ENCODE measurements around the gene GRAMD1A.

Gene GRAMD1A

GRCh38 chr19:35025969-35026368 lies 25.8 kb downstream of the GRAMD1A start:
- Histone ChIP-seq H3K4me3 (ENCODE audit: insufficient read depth in 1 of 2, low read depth in 1 of 2, low read length in 2 of 2) (no peak overlapping the region), H3K27ac (ENCODE audit: low read length, poor library complexity, severe bottlenecking) (no peak overlapping the region), H3K4ac (ENCODE audit: low read depth in 1 of 2, low read length in 2 of 2) (no peak overlapping the region), H3K23ac (ENCODE audit: low read length in 2 of 2) (no peak overlapping the region), H3K18ac (ENCODE audit: low read depth in 1 of 2, low read length in 2 of 2) (no peak overlapping the region), H3K36me3 (ENCODE audit: control insufficient read depth in 1 of 2, insufficient read depth in 2 of 2, low read depth in 1 of 2, low read length in 2 of 2) (peaks cover 65 to 73% of the 10 kb centered on the region in 2 experiments), H3K9me3 (ENCODE audit: control insufficient read depth, low read length) (no peaks in the 10 kb centered on the region), H3K27me3 (ENCODE audit: control insufficient read depth in 1 of 2, insufficient read depth in 1 of 2, low read length in 2 of 2) (peaks cover 0 to 4% of the 10 kb centered on the region in 2 experiments), H4K8ac (ENCODE audit: low read length) (no peak overlapping the region), H2BK120ac (ENCODE audit: low read depth, low read length) (no peak overlapping the region), H4K91ac (ENCODE audit: low read length) (no peak overlapping the region), H2BK12ac (ENCODE audit: low read length in 2 of 2) (no peak overlapping the region), H3K4me2 (ENCODE audit: low read length, poor library complexity, severe bottlenecking) (no peak overlapping the region), H3K79me1 (replicated peaks; ENCODE audit: low read length, poor library complexity, severe bottlenecking) (peaks cover 2% of the 10 kb centered on the region), H2BK5ac (ENCODE audit: low read depth, low read length, poor library complexity, severe bottlenecking) (no peak overlapping the region), H2AFZ (ENCODE audit: low read depth, low read length) (no peak overlapping the region), H2AK5ac (ENCODE audit: low read length, severe bottlenecking) (no peak overlapping the region), H3K9ac (ENCODE audit: low read length) (no peak overlapping the region), H2BK15ac (ENCODE audit: low read depth, poor library complexity, severe bottlenecking) (no peak overlapping the region), H3K4me1 (ENCODE audit: control insufficient read depth, insufficient read depth, low read depth, low read length) (peaks cover 18% of the 10 kb centered on the region), H3K14ac (ENCODE audit: low read length in 2 of 2) (no peak overlapping the region)
- DNase-seq = no peak
- WGBS = 96% methylated on average over 21 of the region's 21 CpGs

GRCh38 chr19:35026418-35026817 lies 26.3 kb downstream of the GRAMD1A start:
- Histone ChIP-seq H4K8ac (ENCODE audit: low read length) (no peak overlapping the region), H3K4me2 (ENCODE audit: low read length, poor library complexity, severe bottlenecking) (no peak overlapping the region), H3K27me3 (ENCODE audit: control insufficient read depth in 1 of 2, insufficient read depth in 1 of 2, low read length in 2 of 2) (peaks cover 3 to 4% of the 10 kb centered on the region in 2 experiments), H2AK5ac (ENCODE audit: low read length, severe bottlenecking) (no peak overlapping the region), H2BK5ac (ENCODE audit: low read depth, low read length, poor library complexity, severe bottlenecking) (no peak overlapping the region), H3K9me3 (ENCODE audit: control insufficient read depth, low read length) (no peaks in the 10 kb centered on the region), H3K14ac (ENCODE audit: low read length in 2 of 2) (no peak overlapping the region), H3K27ac (ENCODE audit: low read length, poor library complexity, severe bottlenecking) (no peak overlapping the region), H2BK120ac (ENCODE audit: low read depth, low read length) (no peak overlapping the region), H3K9ac (ENCODE audit: low read length) (no peak overlapping the region), H3K79me1 (replicated peaks; ENCODE audit: low read length, poor library complexity, severe bottlenecking) (no peaks in the 10 kb centered on the region), H3K23ac (ENCODE audit: low read length in 2 of 2) (no peak overlapping the region), H2BK15ac (ENCODE audit: low read depth, poor library complexity, severe bottlenecking) (no peak overlapping the region), H3K36me3 (ENCODE audit: control insufficient read depth in 1 of 2, insufficient read depth in 2 of 2, low read depth in 1 of 2, low read length in 2 of 2) (peaks cover 60 to 68% of the 10 kb centered on the region in 2 experiments), H2BK12ac (ENCODE audit: low read length in 2 of 2) (no peak overlapping the region), H3K4me1 (ENCODE audit: control insufficient read depth, insufficient read depth, low read depth, low read length) (peaks cover 20% of the 10 kb centered on the region), H3K18ac (ENCODE audit: low read depth in 1 of 2, low read length in 2 of 2) (no peak overlapping the region), H4K91ac (ENCODE audit: low read length) (no peak overlapping the region), H3K4me3 (ENCODE audit: insufficient read depth in 1 of 2, low read depth in 1 of 2, low read length in 2 of 2) (no peak overlapping the region), H2AFZ (ENCODE audit: low read depth, low read length) (no peak overlapping the region), H3K4ac (ENCODE audit: low read depth in 1 of 2, low read length in 2 of 2) (no peak overlapping the region)
- 90% methylated on average over 6 of the region's 6 CpGs for WGBS
- no peak for DNase-seq

GRCh38 chr19:35027009-35027408 lies 26.9 kb downstream of the GRAMD1A start:
- no peak for DNase-seq
- Histone ChIP-seq H3K36me3 (ENCODE audit: control insufficient read depth in 1 of 2, insufficient read depth in 2 of 2, low read depth in 1 of 2, low read length in 2 of 2) (peaks cover 54 to 62% of the 10 kb centered on the region in 2 experiments), H3K4me3 (ENCODE audit: insufficient read depth in 1 of 2, low read depth in 1 of 2, low read length in 2 of 2) (no peak overlapping the region), H3K4me1 (ENCODE audit: control insufficient read depth, insufficient read depth, low read depth, low read length) (peaks cover 23% of the 10 kb centered on the region), H2BK15ac (ENCODE audit: low read depth, poor library complexity, severe bottlenecking) (no peak overlapping the region), H4K8ac (ENCODE audit: low read length) (no peak overlapping the region), H3K23ac (ENCODE audit: low read length in 2 of 2) (no peak overlapping the region), H3K4me2 (ENCODE audit: low read length, poor library complexity, severe bottlenecking) (no peak overlapping the region), H2BK12ac (ENCODE audit: low read length in 2 of 2) (no peak overlapping the region), H3K4ac (ENCODE audit: low read depth in 1 of 2, low read length in 2 of 2) (no peak overlapping the region), H3K9me3 (ENCODE audit: control insufficient read depth, low read length) (no peaks in the 10 kb centered on the region), H2BK120ac (ENCODE audit: low read depth, low read length) (no peak overlapping the region), H3K14ac (ENCODE audit: low read length in 2 of 2) (no peak overlapping the region), H3K27me3 (ENCODE audit: control insufficient read depth in 1 of 2, insufficient read depth in 1 of 2, low read length in 2 of 2) (peaks cover 5 to 8% of the 10 kb centered on the region in 2 experiments), H4K91ac (ENCODE audit: low read length) (no peak overlapping the region), H3K9ac (ENCODE audit: low read length) (no peak overlapping the region), H2BK5ac (ENCODE audit: low read depth, low read length, poor library complexity, severe bottlenecking) (no peak overlapping the region), H3K79me1 (replicated peaks; ENCODE audit: low read length, poor library complexity, severe bottlenecking) (no peaks in the 10 kb centered on the region), H2AK5ac (ENCODE audit: low read length, severe bottlenecking) (no peak overlapping the region), H3K18ac (ENCODE audit: low read depth in 1 of 2, low read length in 2 of 2) (no peak overlapping the region), H3K27ac (ENCODE audit: low read length, poor library complexity, severe bottlenecking) (no peak overlapping the region), H2AFZ (ENCODE audit: low read depth, low read length) (no peak overlapping the region)
- 98% methylated on average over 7 of the region's 8 CpGs for WGBS

- no peak overlapping the region for H2BK15ac ChIP-seq (ENCODE audit: low read depth, poor library complexity, severe bottlenecking)
- H3K79me1 ChIP-seq (replicated peaks; ENCODE audit: low read length, poor library complexity, severe bottlenecking) = no peaks in the 10 kb centered on the region
- no peak overlapping the region for H3K23ac ChIP-seq (ENCODE audit: low read length in 2 of 2)
- H3K9ac ChIP-seq (ENCODE audit: low read length) = no peak overlapping the region
- no peak overlapping the region for H2BK5ac ChIP-seq (ENCODE audit: low read depth, low read length, poor library complexity, severe bottlenecking)
- no peaks in the 10 kb centered on the region for H3K9me3 ChIP-seq (ENCODE audit: control insufficient read depth, low read length)
- H2BK12ac ChIP-seq (ENCODE audit: low read length in 2 of 2) = no peak overlapping the region
- peaks cover 23% of the 10 kb centered on the region for H3K4me1 ChIP-seq (ENCODE audit: control insufficient read depth, insufficient read depth, low read depth, low read length)
- H4K91ac ChIP-seq (ENCODE audit: low read length) = no peak overlapping the region
- no peak for DNase-seq
- H2BK120ac ChIP-seq (ENCODE audit: low read depth, low read length) = no peak overlapping the region
- no peak overlapping the region for H4K8ac ChIP-seq (ENCODE audit: low read length)
- H3K36me3 ChIP-seq (ENCODE audit: control insufficient read depth in 1 of 2, insufficient read depth in 2 of 2, low read depth in 1 of 2, low read length in 2 of 2) = peaks cover 45 to 52% of the 10 kb centered on the region in 2 experiments
- no peak overlapping the region for H3K14ac ChIP-seq (ENCODE audit: low read length in 2 of 2)
- H3K27me3 ChIP-seq (ENCODE audit: control insufficient read depth in 1 of 2, insufficient read depth in 1 of 2, low read length in 2 of 2) = peaks cover 15 to 16% of the 10 kb centered on the region in 2 experiments
- H3K27ac ChIP-seq (ENCODE audit: low read length, poor library complexity, severe bottlenecking) = no peak overlapping the region
- H2AFZ ChIP-seq (ENCODE audit: low read depth, low read length) = no peak overlapping the region
- no peak overlapping the region for H3K4me2 ChIP-seq (ENCODE audit: low read length, poor library complexity, severe bottlenecking)
- no peak overlapping the region for H3K4ac ChIP-seq (ENCODE audit: low read depth in 1 of 2, low read length in 2 of 2)
- H3K4me3 ChIP-seq (ENCODE audit: insufficient read depth in 1 of 2, low read depth in 1 of 2, low read length in 2 of 2) = no peak overlapping the region
- H2AK5ac ChIP-seq (ENCODE audit: low read length, severe bottlenecking) = no peak overlapping the region
- 81% methylated on average over 7 of the region's 7 CpGs for WGBS
- H3K18ac ChIP-seq (ENCODE audit: low read depth in 1 of 2, low read length in 2 of 2) = no peak overlapping the region
These were observed 27.9 kb downstream of the GRAMD1A start for GRCh38 chr19:35027851-35028599.

Measured in mesenchymal stem cell (in vitro differentiated cells and primary cell).